GM23248 (cell line): ENCODE measurements around the gene REG1B. TPM values are rescaled to one million over a fixed set of nuclear protein-coding genes. Genes with fewer than 3 reads are reported as not detected.
"Not testable (repeated sequence)": the region's sequence is repeated elsewhere in the genome, so short reads cannot be mapped to it uniquely, and the experiment has no call there.

Source experiments
- DNase-seq: peaks from one replicate; pipeline ENCODE4 v3.0.0-alpha.2; 2015
- H2AFZ ChIP-seq: fragments of 200-600 bp; sonication (generic); 2 replicates; pipeline ENCODE4 v1.6.1; 2016; ENCODE audit warnings: antibody characterized with exemption
- H3F3A ChIP-seq: fragments of 200-600 bp; sonication (generic); 2 replicates; pipeline ENCODE4 v1.6.1; 2016; ENCODE audit warnings: mild to moderate bottlenecking, antibody characterized with exemption, mixed run types; ENCODE audit not compliant: insufficient read depth
- H3K27ac ChIP-seq: fragments of 200-600 bp; sonication (generic); 2 replicates; pipeline ENCODE4 v1.5.1; 2016; ENCODE audit warnings: mild to moderate bottlenecking
- H3K27me3 ChIP-seq: fragments of 200-600 bp; sonication (generic); replicated peaks from 2 replicates; pipeline ENCODE4 v1.6.1; 2016; ENCODE audit warnings: mild to moderate bottlenecking; ENCODE audit not compliant: insufficient read depth
- H3K36me3 ChIP-seq: fragments of 200-600 bp; sonication (generic); 2 replicates; pipeline ENCODE4 v1.6.1; 2016; ENCODE audit warnings: low read depth, mild to moderate bottlenecking
- H3K4me1 ChIP-seq: fragments of 200-600 bp; sonication (generic); 2 replicates; pipeline ENCODE4 v1.6.1; 2016; ENCODE audit warnings: mild to moderate bottlenecking; ENCODE audit not compliant: insufficient read depth
- H3K4me2 ChIP-seq: fragments of 200-600 bp; sonication (generic); one replicate; pipeline ENCODE4 v1.6.1; 2016; ENCODE audit warnings: mild to moderate bottlenecking; ENCODE audit not compliant: unreplicated experiment
- H3K4me3 ChIP-seq: fragments of 200-600 bp; sonication (generic); 2 replicates; pipeline ENCODE4 v1.5.1; 2016; ENCODE audit warnings: mild to moderate bottlenecking
- H3K79me2 ChIP-seq: fragments of 200-600 bp; sonication (generic); 2 replicates; pipeline ENCODE4 v1.6.1; 2016; ENCODE audit warnings: mild to moderate bottlenecking; ENCODE audit not compliant: insufficient read depth
- H3K9ac ChIP-seq: fragments of 200-600 bp; sonication (generic); 2 replicates; pipeline ENCODE4 v1.6.1; 2016; ENCODE audit warnings: mild to moderate bottlenecking
- H3K9me2 ChIP-seq: fragments of 200-600 bp; sonication (generic); 2 replicates; pipeline ENCODE4 v1.6.1; 2016; ENCODE audit warnings: mixed run types, mild to moderate bottlenecking, moderate library complexity; ENCODE audit not compliant: insufficient read depth
- H3K9me3 ChIP-seq: fragments of 200-600 bp; sonication (generic); one replicate; pipeline ENCODE4 v1.6.1; 2017; ENCODE audit warnings: low read depth
- H4K20me1 ChIP-seq: fragments of 200-600 bp; sonication (generic); 2 replicates; pipeline ENCODE4 v1.6.0; 2016; ENCODE audit not compliant: insufficient read depth
- EZH2 ChIP-seq: fragments of 200-600 bp; sonication (generic); IDR thresholded peaks from 2 replicates; pipeline ENCODE4 v1.6.1; 2018; ENCODE audit warnings: antibody characterized with exemption, mild to moderate bottlenecking; ENCODE audit not compliant: insufficient read depth, poor library complexity, severe bottlenecking
- EZH2phosphoT487 ChIP-seq: fragments of 200-600 bp; sonication (generic); IDR thresholded peaks from 2 replicates; pipeline ENCODE4 v1.6.1; 2018; ENCODE audit warnings: antibody characterized with exemption, moderate library complexity, mild to moderate bottlenecking, low read depth; ENCODE audit not compliant: insufficient read depth
- WGBS, 2 experiments: methylation state at CpG; one replicate each; pipeline ENCODE4 v1.1.6; 2015 to 2017; ENCODE audit warnings: low lambda C conversion rate in 2 of 2, low coverage in 1 of 2; ENCODE audit errors: missing lambda C conversion rate in 2 of 2; 5-methylcytosine and 5-hydroxymethylcytosine counted together
- in situ Hi-C: fragments of 300-500 bp; cut with MboI; formaldehyde crosslinking; loops from 2 replicates; pipeline ENCODE4 v1.15.0; 2020
- polyA plus RNA-seq: library from polyadenylated mRNA; unstranded; fragments of >200 nt; fragmentation: Nextera tagmentation; extraction: Ambion mirVana; gene quantifications from 2 replicates; pipeline ENCODE4 v1.2.1, GENCODE V29; 2016
- total RNA-seq: library from RNA; depleted of rRNA; stranded (reverse); fragments of >200 nt; shearing (Covaris generic); gene quantifications from 2 replicates; pipeline ENCODE4 v1.2.3, GENCODE V29; 2014

REG1B gene
- total and polyA plus RNA-seq, 2 experiments from 2014 or later = not detected

DNA sequence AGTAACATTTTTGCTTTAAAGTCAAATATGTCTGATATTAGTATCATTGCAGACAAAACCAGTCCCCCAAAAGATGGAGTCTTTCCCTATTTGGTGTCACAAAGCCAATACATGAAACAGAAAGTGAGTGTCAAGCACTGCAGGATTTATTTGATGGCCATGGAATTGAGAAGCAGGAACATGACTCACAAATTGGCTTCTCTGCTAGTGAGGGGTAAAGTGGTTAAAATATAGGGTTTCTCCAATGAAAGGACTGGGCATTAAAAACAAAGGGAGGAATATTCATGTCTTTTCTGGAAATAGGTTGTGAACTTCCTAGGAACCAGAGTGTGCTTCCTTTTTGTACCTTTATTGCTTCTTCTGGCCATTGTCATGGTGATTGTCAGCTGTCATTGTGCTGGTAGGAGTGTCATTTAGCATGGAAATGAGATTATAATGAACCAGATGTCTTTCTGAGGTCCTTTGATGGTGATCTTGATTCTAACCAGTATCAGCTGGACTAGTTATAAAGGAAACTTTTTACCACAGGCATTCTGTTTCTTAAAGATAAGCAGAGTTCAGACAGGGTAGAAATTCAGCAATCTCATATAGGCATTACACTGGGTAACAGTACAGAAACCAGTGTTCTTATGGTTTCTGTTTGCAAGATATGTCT is 4.1 kb downstream of the REG1B start:
- in situ Hi-C loops = no loop called here

GRCh38 chr2:79082987-79083386 is 4.8 kb downstream of the REG1B start:
- Histone ChIP-seq H3K4me2 (no peak overlapping the region), H3K9me2 (no peaks in the 10 kb centered on the region), H3K9ac (no peak overlapping the region), H3F3A (no peaks in the 10 kb centered on the region), H2AFZ (no peak overlapping the region), H4K20me1 (no peaks in the 10 kb centered on the region), H3K27me3 (no peaks in the 10 kb centered on the region), H3K4me3 (no peak overlapping the region), H3K79me2 (no peaks in the 10 kb centered on the region), H3K27ac (no peak overlapping the region), H3K36me3 (no peaks in the 10 kb centered on the region), H3K4me1 (no peaks in the 10 kb centered on the region), H3K9me3 (no peaks in the 10 kb centered on the region)
- TF ChIP-seq EZH2phosphoT487 (no peak), EZH2 (no peak)
- in situ Hi-C loops = no loop called here
- DNase-seq = no peak
- WGBS, 2 experiments = 31 to 38% methylated on average over 5 of the region's 5 CpGs

More for the DNA sequence above, 4.1 kb downstream of the REG1B start:
- Histone ChIP-seq H3K79me2 (no peaks in the 10 kb centered on the region), H3K9ac (no peak overlapping the region), H4K20me1 (no peaks in the 10 kb centered on the region), H3K4me2 (no peak overlapping the region), H3F3A (no peaks in the 10 kb centered on the region), H2AFZ (no peak overlapping the region), H3K27ac (no peak overlapping the region), H3K27me3 (no peaks in the 10 kb centered on the region), H3K9me2 (no peaks in the 10 kb centered on the region), H3K4me1 (no peaks in the 10 kb centered on the region), H3K36me3 (no peaks in the 10 kb centered on the region), H3K4me3 (no peak overlapping the region), H3K9me3 (no peaks in the 10 kb centered on the region)
- TF ChIP-seq EZH2phosphoT487 (no peak), EZH2 (no peak)
- no peak for DNase-seq

- H3K9me2 ChIP-seq = no peaks in the 10 kb centered on the region
- no peaks in the 10 kb centered on the region for H3K79me2 ChIP-seq
- no peak overlapping the region for H3K4me2 ChIP-seq
- TF ChIP-seq EZH2 = no peak
- no peak for TF ChIP-seq EZH2phosphoT487
- no peaks in the 10 kb centered on the region for H3K9me3 ChIP-seq
- H4K20me1 ChIP-seq = no peaks in the 10 kb centered on the region
- WGBS, 2 experiments = 12 to 27% methylated on average over 2 of the region's 2 CpGs
- H3K4me3 ChIP-seq = no peak overlapping the region
- no peaks in the 10 kb centered on the region for H3K4me1 ChIP-seq
- H2AFZ ChIP-seq = no peak overlapping the region
- H3K27me3 ChIP-seq = no peaks in the 10 kb centered on the region
- H3K36me3 ChIP-seq = no peaks in the 10 kb centered on the region
- H3K27ac ChIP-seq = no peak overlapping the region
- H3F3A ChIP-seq = no peaks in the 10 kb centered on the region
- in situ Hi-C loops = no loop called here
- H3K9ac ChIP-seq = no peak overlapping the region
- DNase-seq = no peak
Observed at GRCh38 chr2:79071078-79071477, 16.7 kb downstream of the REG1B start.

GRCh38 chr2:79065201-79065600 is 22.6 kb downstream of the REG1B start:
- Histone ChIP-seq H3K79me2 (no peaks in the 10 kb centered on the region), H3K27ac (no peak overlapping the region), H3K27me3 (no peaks in the 10 kb centered on the region), H3K9ac (no peak overlapping the region), H2AFZ (no peak overlapping the region), H3K9me3 (no peaks in the 10 kb centered on the region), H3K4me1 (no peaks in the 10 kb centered on the region), H3K4me2 (no peak overlapping the region), H3K36me3 (no peaks in the 10 kb centered on the region), H3K4me3 (no peak overlapping the region), H3K9me2 (no peaks in the 10 kb centered on the region), H4K20me1 (no peaks in the 10 kb centered on the region), H3F3A (no peaks in the 10 kb centered on the region)
- DNase-seq = no peak
- WGBS, 2 experiments = 6 to 14% methylated on average over 2 of the region's 2 CpGs
- TF ChIP-seq EZH2phosphoT487 = no peak
- no peak for TF ChIP-seq EZH2
- in situ Hi-C loops = no loop called here

GRCh38 chr2:79054769-79055168 is 33.0 kb downstream of the REG1B start:
- in situ Hi-C loops, H3F3A ChIP-seq: not testable (repeated sequence)
- WGBS, 2 experiments = 34% methylated on average over 5 of the region's 5 CpGs

DNA sequence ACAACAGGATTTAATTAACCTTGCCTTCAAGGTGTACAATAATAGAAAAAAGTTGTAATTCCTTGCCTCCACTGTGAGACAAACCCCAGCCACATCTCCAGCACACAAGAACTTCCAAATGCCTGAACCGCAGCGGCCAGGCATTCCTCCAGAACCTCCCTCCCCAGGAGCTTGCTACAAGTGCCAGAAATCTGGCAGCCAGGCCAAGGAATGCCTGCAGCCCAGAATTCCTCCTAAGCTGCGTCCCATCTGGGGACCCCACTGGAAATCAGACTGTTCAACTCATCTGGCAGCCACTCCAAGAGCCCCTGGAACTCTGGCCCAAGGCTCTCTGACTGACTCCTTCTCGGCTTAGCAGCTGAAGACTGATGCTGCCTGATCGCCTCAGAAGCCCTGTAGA is 34.3 kb downstream of the REG1B start:
- H2AFZ ChIP-seq, H3K9me2 ChIP-seq, H3K27ac ChIP-seq, H3K79me2 ChIP-seq, H3K27me3 ChIP-seq, in situ Hi-C loops, H3K4me1 ChIP-seq, H3K4me2 ChIP-seq, H4K20me1 ChIP-seq, H3K4me3 ChIP-seq, DNase-seq, H3F3A ChIP-seq, H3K9me3 ChIP-seq, H3K36me3 ChIP-seq, H3K9ac ChIP-seq: not testable (repeated sequence)
- WGBS, 2 experiments = 1 to 6% methylated on average over 3 to 5 of the region's 5 CpGs

More at GRCh38 chr2:79054769-79055168, 33.0 kb downstream of the REG1B start:
- not testable (repeated sequence) for H3K27ac ChIP-seq, H4K20me1 ChIP-seq, H3K9ac ChIP-seq, H3K9me2 ChIP-seq, H3K79me2 ChIP-seq, H3K36me3 ChIP-seq, H3K4me2 ChIP-seq, H3K27me3 ChIP-seq, H3K9me3 ChIP-seq, H3K4me3 ChIP-seq, H3K4me1 ChIP-seq, H2AFZ ChIP-seq, DNase-seq
